NCI-H2196 treated with DMSO at 0.1 percent for 48 hours (cell line): ENCODE data around the gene SRCAP.
"Not testable (repeated sequence)": the region's sequence is repeated elsewhere in the genome, so short reads cannot be mapped to it uniquely, and the experiment has no call there.

Experiments used
- DNase-seq: peaks from one replicate; lab custom pipeline; 2025; ENCODE audit not compliant: unreplicated experiment; lab: John Stamatoyannopoulos, UW

Gene SRCAP

DNA sequence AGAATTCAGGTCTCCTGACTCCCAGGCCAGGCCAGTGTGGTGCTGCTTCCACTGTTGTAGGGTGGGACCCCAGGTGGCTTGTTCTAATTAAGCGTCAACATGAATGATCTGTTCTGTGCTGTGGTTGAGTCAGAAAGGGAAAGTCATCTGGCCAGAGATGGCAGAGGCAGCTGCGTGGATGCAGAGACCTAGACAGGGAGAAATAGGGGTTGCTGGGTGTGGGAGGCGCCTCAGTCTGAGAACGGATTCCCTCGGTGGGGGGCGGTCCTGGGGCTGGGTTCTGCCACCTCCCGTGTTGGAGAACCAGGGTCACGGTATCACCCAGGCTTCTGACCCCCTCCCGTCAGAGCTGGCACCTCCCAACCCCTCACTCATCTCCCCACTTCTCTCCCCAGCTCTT, 35.2 kb upstream of the SRCAP start:
- DNase-seq: no peak

DNA sequence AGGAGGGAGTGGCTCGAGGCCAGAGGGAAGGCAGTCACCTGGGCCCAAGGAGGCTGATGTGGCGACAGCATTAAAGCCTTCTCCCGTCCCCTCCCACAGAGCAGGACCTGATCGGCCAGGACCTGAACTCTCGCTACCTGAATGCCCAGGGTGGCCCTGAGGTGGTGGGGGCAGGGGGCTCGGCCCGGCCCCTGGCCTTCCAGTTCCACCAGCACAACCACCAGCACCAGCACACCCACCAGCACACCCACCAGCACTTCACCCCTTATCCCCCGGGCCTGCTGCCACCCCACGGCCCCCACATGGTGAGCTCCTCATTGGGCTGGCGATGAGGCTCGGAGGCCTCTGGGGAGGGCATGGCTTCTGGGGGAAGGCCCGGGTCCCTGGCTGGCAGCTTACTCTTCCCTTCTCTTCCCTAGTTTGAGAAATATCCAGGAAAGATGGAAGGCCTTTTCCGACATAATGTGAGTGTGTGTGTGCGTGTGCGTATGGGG, 34.3 kb upstream of the SRCAP start:
- DNase-seq: no peak

DNA sequence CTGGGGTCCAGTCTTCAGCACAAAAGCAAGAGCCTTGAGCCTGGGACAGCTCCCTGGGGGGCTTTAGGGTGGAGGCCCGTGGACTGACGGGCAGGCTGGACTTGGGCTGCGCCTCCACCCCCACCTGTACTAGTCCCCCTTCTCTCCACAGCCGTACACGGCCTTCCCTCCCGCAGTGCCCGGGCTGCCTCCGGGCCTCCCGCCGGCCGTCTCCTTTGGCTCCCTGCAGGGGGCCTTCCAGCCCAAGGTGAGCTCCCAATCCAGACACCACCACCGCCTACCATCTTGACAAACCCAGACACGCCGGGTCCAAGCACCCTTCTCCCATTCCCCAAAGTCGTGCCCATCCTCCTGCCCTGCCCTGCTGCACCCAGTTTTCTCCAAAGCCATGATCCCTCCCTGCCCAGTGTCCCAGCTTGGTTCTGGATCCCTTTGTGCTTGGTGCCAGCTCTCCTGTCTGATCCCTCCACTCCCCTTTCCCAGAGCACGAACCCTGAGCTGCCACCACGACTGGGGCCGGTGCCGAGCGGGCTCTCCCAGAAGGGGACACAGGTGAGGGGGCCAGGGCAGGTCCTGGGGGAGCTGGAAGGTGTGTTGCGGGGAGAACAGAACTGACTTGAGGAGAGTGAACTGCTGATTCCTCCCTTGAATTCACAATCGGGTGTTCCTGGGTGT, 33.7 kb upstream of the SRCAP start:
- DNase-seq: no peak

DNA sequence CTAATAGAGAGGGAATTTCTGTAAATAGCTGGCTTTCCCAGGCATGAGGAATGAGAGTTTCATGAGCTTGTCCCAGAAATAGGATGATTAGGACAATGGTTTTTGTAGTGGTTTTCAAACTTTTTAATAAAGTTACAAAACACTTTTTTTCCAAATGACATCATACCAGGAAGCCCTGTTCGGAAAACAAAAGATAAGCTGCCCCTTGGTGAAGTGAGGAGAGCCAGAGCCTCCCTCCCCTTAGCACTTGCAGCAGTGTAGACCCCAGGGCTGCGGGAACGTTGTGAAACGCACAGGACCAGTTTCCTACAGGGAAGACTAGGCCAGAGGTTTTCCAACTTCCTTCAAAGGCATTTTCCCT, 33.2 kb upstream of the SRCAP start:
- no peak for DNase-seq

DNA sequence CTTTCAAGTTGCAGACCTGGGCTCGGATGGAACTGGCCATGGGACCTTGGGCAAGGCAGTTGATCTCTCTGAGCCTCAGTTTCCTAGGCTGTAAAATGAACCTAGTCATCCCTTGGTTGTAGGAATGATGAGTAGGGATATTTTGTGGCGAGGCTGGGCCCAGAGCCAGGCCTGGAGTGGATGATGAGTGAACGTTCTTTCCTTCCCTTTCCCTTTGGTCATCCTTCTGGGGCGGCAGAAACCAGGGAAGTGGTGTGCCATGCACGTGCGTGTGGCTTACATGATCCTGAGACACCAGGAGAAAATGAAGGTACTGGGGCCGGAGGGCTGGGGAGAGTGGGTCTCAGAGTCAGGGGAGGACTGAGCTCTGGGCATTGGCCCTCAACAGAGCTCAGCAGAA, 32.3 kb upstream of the SRCAP start:
- DNase-seq: no peak

DNA sequence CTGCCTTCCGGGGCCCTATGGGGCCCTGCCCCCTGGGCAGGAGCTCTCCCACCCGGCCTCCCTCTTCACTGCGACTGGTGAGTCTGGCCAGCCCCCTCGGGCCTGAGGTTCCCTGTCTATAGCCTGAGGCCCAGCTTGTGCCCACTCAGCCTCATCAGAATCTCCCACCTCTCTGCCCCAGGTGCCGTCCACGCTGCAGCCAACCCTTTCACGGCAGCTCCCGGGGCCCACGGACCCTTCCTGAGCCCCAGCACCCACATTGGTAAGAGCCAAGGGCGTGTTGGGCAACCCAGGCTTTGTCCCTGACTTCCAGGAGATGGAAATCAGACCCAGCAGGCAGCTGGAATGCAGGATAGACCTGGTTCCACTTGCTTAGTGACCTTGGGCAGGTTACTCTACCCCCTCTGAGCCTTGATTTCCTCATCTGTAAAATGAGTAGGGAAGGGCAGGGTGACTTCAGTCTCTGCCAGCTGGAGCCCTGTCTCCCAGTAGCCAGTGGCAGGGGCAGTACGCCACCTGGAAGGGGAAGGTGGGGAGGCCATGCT, 31.5 kb upstream of the SRCAP start:
- DNase-seq: no peak

DNA sequence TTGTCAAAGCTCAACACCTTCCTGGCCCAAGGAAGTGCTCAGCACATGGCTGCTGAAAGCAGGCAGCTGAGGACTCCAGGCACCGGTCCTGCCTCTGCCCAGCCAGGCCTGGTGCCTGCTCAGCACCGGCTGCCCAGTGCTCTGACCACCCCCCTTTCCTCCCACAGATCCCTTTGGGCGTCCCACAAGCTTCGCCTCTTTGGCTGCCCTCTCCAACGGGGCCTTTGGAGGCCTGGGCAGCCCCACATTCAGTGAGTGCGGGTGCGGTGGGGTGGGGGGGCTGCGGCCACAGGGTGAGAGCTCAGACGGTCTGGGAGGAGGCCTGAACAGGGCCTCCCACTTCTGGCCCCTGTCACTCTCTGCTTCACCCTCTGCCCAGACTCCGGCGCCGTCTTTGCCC, 30.6 kb upstream of the SRCAP start:
- no peak for DNase-seq

DNA sequence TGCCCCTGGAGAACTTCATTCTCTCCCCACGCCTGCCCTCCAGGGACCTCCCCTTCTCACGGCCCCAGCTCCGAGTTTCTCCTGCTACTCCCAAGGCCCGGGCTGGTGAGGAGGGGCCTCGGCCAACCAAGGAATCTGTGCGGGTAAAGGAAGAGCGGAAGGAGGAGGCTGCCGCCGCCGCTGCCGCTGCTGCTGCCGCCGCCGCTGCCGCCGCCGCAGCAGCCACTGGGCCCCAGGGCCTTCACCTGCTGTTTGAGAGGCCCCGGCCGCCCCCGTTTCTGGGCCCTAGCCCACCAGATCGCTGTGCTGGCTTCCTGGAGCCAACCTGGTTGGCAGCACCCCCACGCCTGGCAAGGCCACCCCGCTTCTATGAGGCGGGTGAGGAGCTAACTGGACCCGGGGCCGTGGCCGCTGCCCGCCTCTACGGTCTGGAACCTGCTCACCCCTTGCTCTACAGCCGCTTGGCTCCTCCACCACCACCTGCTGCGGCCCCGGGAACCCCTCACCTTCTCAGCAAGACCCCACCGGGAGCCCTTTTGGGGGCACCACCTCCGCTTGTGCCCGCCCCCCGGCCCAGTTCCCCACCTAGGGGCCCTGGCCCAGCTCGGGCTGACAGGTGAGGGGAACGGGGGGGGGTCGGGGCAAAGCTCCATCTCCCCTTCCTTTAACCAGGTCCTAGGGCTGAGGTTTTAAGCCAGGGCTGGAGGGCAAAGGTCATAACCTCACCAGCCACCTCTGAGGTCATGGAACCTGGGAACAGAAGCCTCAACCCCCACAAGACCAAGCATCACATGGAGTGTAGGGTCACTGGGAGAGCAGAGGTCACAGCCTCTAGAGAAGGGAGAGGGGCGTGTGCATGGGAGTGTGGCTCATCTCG, 29.7 kb upstream of the SRCAP start:
- no peak for DNase-seq

DNA sequence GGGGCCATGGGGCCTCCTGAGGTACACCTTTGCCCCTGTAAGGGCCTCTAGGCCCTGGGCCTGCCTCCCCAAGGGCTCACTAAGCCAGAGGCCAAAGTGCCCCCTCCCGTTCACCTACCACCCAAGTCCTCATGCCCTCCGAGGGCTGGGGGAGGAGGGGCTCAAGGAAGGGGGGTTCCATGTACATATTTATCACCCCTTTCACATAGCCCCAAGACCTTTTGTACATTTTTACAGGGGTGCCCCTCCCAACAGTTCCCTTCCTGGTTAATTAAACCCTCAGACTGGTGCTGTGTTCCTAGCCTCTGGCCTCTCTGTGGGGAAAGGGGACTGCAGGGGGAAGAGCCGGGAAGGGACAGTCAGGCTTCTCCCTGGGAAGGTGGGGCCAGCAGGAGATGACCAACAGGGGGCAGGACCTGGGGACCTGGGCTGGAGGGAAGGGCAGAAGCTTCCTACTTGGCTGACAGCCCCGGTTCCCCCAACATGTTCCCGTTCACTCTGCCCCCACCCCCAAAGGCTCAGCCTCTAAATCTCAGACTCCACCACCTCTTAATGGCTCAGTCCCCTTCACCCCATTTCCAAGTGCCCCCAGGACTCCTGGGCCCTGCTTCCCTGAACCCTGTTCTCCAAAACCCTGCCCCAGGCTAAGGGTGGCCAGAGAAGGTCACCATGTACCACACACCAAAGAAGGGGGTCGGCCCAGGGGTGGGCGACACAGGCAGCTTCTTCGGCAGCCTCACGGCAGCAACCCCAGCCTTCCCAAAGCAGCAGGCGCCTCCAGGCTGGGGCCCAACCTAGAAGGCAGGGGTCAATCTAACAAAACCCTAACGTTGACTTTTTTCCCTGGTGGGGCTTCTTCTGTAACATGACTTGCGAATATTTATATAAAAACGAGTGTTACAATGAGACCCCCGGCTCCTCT, 28.8 kb upstream of the SRCAP start:
- no peak for DNase-seq

DNA sequence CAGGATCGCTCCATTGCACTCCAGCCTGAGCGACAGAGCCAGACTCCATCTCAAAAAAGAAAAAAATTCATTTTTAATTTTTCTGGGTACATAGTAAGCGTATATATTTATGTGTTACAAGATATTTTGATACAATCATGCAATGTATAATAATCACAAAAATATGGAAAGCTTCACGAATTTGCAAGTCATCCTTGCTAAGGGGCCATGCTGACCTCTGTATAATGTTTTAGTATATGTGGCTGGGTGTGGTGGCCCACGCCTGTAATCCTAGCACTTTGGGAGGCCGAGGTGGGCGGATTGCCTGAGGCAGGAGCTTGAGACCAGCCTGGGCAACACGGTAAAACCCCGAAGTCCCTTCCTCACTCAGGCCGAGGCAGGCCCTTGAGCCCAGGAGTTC, 23.8 kb upstream of the SRCAP start:
- DNase-seq: no peak

DNA sequence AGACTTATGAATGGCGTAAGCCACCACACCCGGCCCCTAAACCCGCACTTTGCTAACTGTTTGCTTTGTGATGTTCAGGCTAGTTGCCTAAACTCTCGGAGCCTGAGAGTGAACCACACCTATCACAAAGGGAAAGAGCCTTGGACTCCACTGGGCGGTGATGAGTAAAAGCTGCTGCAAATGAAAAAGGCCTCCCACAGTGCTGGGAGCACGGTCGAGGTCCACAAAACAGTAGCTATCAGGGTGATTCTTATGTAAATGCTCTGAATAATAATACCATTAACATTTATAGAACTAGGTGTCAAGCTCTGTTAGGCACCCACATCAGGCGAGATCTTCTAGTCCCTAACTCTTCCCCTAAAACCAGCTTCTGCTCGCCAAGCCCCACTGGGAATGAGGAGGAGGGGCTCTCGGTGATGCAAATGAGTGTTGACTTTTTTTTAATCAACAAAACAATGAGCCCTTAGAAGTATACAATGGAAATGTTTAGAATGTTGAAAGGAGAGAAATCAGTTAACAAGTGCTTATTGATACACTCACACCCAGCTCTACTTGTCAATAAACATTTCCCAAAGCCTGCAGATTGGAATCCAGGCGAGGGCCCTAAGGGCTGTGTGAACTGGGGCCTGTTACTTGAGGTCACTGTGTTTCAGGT, 20.9 kb upstream of the SRCAP start:
- no peak for DNase-seq

DNA sequence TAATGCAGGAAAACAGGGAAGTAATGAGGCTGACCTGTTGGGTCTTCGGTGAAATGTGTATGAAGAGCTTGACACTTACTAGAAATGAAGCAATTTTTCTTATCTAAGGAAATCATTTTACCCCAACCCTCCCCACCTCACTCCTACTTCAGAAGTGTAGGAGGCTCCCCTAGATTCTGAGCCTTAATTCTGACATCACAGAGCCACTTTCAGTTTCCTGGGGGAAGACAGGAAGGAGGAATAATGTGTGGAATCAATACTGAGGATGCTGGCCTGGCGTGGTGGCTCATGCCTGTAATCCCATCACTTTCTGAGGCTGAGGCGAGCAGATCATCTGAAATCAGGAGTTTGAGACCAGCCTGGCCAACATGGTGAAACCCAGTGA, 20.4 kb upstream of the SRCAP start:
- DNase-seq: no peak

DNA sequence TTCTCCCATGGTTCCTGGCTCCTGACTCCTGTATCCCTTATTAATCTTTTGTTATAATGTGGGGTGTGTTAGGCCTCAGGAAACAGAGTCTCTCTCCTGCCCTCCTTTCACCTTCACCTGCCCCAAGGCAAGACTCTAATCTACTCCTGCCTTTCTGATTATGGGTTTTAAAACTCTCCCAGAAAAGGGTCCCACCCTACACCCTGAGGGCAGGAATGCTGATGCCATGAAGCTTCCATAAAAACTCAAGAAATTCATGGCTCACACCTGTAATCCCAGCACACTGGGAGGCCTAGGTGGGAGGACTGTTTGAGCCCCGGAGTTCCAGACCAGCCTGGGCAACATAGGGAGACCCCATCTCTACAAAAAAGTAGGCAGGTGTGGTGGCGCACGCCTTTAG, 18.6 kb upstream of the SRCAP start:
- no peak for DNase-seq

DNA sequence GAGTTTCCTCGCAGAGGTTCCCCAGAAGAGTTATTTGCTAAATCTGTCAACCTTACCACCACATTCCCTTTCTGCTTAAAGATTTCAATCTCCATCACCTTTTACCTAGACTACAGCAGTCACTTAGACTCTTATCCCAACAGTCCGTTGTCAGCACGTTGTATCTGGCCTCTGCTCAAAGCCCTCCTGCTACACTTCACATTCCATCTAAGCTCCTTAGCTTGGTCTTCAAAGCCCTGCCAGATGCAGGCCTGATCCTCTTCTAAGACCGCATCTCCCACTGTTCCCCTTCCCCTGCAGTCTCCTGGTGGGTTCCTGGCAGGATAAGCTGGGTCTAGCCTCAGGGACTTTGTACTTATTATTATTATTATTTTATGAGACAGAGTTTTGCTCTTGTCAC, 10.3 kb upstream of the SRCAP start:
- DNase-seq: no peak

DNA sequence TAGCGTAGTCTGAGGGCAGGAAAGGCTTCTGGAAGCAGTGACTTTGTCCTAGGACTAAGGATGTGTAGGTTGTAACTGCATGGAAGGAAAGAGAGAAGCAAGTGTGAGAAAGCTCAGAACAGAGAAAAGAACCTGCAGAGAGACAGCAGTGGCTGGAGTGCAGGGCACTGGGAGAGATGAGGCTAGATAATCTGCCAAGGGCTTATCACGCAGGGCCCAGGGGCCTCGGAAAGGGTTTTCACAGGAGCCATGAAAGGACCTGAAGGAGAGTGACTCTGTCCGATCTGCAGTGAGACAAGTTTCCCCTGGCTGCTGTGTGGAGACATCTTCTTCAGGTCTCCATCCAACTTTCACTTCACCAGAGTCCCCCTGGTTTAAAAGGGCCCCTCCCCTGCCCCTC, 7.1 kb upstream of the SRCAP start:
- no peak for DNase-seq

DNA sequence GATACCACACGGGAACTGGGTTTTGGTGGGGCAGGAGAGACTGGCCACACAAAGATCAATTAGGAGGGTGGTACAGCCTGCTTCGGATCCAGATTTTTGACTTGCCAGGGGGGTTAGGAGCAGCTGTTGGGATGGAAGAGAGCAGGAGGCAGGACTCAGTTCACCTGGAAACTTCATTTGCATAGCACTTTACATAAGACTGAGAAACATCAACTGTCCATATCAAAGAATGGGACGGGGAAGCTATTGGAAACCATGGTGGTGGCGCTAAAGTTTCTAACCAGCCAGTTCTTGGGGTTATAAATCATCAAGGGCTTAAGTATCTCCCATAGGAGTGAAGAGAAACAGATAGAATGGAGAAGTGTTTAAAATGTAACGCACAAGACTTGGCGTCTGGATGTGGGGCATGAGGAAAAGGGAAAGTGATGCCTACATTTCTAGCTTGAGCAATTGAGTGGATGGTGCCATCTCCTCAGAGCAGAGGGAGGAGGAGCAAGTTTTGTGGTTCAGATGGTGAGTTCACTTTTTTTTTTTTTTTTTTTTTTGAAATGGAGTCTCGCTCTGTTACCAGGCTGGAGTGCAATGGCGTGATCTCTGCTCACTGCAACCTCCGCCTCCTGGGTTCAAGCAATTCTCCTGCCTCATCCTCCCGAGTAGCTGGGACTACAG, 6.4 kb upstream of the SRCAP start:
- DNase-seq: no peak

DNA sequence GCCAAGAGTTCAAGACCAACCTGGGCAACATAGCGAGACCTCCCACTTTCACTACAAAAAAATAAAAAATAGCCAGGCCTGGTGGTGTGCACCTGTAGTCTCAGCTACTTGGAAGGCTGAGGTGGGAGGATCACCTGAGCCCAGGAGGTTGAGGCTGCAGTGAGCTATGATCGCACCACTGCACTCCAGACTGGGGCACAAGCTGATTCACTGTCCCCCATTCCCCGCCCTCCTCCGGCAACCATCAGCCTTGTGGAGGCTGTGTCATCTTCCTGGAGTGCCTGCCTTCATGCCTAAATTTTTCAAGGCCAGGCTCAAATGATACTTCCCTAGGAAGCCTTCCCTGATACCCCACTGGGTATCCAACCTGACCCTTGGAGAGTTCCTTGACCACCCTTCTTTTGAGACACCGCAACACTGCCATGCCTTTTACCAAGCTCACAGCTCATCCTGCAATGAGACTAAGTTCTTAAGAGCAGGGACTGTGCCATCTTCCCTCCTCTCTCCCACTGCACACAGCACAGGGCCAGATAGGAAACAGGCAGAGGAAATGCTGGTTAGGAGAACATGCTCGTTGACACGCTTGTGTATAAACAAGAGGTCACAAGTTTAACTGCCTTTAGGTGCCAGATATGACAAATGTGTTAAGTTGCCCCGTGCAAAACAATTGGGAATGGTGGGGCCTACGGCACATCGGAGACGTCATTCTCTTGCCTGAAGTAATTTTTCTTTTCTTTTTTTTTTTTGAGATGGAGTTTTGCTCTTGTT, 3.9 kb upstream of the SRCAP start:
- DNase-seq: no peak

DNA sequence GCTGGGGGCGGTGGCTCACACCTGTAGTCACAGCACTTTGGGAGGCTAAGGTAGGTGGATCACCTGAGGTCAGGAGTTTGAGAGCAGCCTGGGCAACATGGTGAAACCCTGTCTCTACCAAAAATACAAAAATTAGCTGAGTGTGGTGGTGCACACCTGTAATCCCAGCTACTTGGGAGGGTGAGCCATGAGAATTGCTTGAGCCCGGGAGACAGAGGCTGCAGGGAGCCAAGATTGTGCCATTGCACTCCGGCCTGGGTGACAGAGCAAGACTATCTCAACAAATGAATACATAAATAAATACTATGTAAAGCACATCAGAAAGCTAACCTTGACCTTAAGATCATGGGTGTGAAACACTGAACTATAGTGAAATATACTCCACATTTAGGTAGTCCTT, 2.3 kb upstream of the SRCAP start:
- not testable (repeated sequence) for DNase-seq
